B cell (primary cell): ENCODE results near the gene CPNE2.

ENCODE experiments used
- EZH2 ChIP-seq: IDR thresholded peaks from 2 replicates; pipeline ENCODE4 v1.6.1; 2012; ENCODE audit warnings: borderline replicate concordance, low read depth, mild to moderate bottlenecking, moderate library complexity, low read length; ENCODE audit not compliant: insufficient read depth, poor library complexity, severe bottlenecking
- TF ChIP-seq, protein P1 (sequence below): fragments of 200-600 bp; IDR thresholded peaks from one replicate; pipeline ENCODE4 v1.8.0; 2022; ENCODE audit warnings: antibody characterized with exemption, mild to moderate bottlenecking

DNA sequence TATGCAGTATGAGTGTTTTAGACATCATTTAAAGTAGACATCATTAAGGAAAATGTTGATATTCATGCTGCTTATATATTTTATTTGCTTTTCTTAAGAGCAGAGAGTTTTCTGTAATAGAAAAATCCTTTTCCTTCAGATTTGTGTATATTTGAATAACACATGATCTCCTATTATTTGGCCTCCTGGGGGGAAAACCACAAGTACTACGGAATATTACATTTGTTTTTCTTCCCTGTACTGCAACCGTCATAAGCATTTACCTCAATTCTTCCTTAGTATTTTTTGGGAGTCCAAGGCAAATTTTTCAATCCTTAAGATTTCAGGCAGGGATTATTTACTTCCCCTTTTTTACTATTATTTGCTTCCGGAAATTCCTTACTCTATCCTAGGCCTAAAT lies 99.8 kb downstream of the CPNE2 start:
- no peak for TF ChIP-seq EZH2
- TF ChIP-seq, protein P1, sequence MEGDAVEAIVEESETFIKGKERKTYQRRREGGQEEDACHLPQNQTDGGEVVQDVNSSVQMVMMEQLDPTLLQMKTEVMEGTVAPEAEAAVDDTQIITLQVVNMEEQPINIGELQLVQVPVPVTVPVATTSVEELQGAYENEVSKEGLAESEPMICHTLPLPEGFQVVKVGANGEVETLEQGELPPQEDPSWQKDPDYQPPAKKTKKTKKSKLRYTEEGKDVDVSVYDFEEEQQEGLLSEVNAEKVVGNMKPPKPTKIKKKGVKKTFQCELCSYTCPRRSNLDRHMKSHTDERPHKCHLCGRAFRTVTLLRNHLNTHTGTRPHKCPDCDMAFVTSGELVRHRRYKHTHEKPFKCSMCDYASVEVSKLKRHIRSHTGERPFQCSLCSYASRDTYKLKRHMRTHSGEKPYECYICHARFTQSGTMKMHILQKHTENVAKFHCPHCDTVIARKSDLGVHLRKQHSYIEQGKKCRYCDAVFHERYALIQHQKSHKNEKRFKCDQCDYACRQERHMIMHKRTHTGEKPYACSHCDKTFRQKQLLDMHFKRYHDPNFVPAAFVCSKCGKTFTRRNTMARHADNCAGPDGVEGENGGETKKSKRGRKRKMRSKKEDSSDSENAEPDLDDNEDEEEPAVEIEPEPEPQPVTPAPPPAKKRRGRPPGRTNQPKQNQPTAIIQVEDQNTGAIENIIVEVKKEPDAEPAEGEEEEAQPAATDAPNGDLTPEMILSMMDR, result no peak
